ENCODE measurements around the gene HIF1AN. TPM values are rescaled to one million over a fixed set of nuclear protein-coding genes. Genes with fewer than 3 reads are reported as not detected.
"Not testable (repeated sequence)": the region's sequence is repeated elsewhere in the genome, so short reads cannot be mapped to it uniquely, and the experiment has no call there.

Gene HIF1AN
- total RNA-seq, 2 donors from 2014 or later: 51.8 to 58.8 TPM

GRCh38 chr10:100569687-100570481 lies 34.1 kb downstream of the HIF1AN start:
- no peaks in the 10 kb centered on the region for H3K36me3 Mint-ChIP-seq (ENCODE audit: low read depth)
- peak overlapping the region; percentile 77 for H3K4me3 ChIP-seq (ENCODE audit: low read length)
- peaks cover 52% of the 10 kb centered on the region for H3K27me3 ChIP-seq (ENCODE audit: control insufficient read depth, insufficient read depth, low read length, poor library complexity, severe bottlenecking)

GRCh38 chr10:100570506-100570905 lies 34.8 kb downstream of the HIF1AN start:
- Histone ChIP-seq H3K36me3 (ENCODE audit: control insufficient read depth, insufficient read depth, low read length) (no peaks in the 10 kb centered on the region), H3K27ac (ENCODE audit: low read depth, low read length) (no peak overlapping the region), H3K9ac (ENCODE audit: extremely low read depth, low read length, poor library complexity, severe bottlenecking) (no peak overlapping the region), H3K4me1 (ENCODE audit: control insufficient read depth, insufficient read depth, low read length) (no peaks in the 10 kb centered on the region), H3K9me3 (ENCODE audit: control insufficient read depth, low read length) (no peaks in the 10 kb centered on the region), H3K4me3 (ENCODE audit: low read length) (peak overlapping the region; percentile 77), H3K27me3 (ENCODE audit: control insufficient read depth, insufficient read depth, low read length, poor library complexity, severe bottlenecking) (peaks cover 52% of the 10 kb centered on the region)
- TF ChIP-seq CTCF (conservative IDR thresholded peaks at IDR 0.05): no peak
- Mint-ChIP-seq H3K27ac (no peak overlapping the region), H3K4me3 (no peak overlapping the region), H3K9me3 (no peaks in the 10 kb centered on the region), H3K27me3 (ENCODE audit: insufficient read depth) (peaks cover 27% of the 10 kb centered on the region), H3K4me1 (no peaks in the 10 kb centered on the region), H3K36me3 (ENCODE audit: low read depth) (no peaks in the 10 kb centered on the region)
- WGBS, 2 experiments (ENCODE audit: insufficient coverage in 1 of 2, insufficient read length in 1 of 2): 80 to 100% methylated on average over 1 to 8 of the region's 8 CpGs
- DNase-seq: no peak

More at GRCh38 chr10:100569687-100570481, 34.1 kb downstream of the HIF1AN start:
- Mint-ChIP-seq H3K27me3 (ENCODE audit: insufficient read depth) (peaks cover 21% of the 10 kb centered on the region), H3K4me1 (peaks cover 2% of the 10 kb centered on the region), H3K9me3 (no peaks in the 10 kb centered on the region), H3K4me3 (no peak overlapping the region), H3K27ac (no peak overlapping the region)
- Histone ChIP-seq H3K27ac (ENCODE audit: low read depth, low read length) (no peak overlapping the region), H3K36me3 (ENCODE audit: control insufficient read depth, insufficient read depth, low read length) (no peaks in the 10 kb centered on the region), H3K9ac (ENCODE audit: extremely low read depth, low read length, poor library complexity, severe bottlenecking) (no peak overlapping the region), H3K9me3 (ENCODE audit: control insufficient read depth, low read length) (no peaks in the 10 kb centered on the region), H3K4me1 (ENCODE audit: control insufficient read depth, insufficient read depth, low read length) (no peaks in the 10 kb centered on the region)
- WGBS, 2 experiments (ENCODE audit: insufficient coverage in 1 of 2, insufficient read length in 1 of 2): 24 to 34% methylated on average over 8 to 28 of the region's 28 CpGs
- peak; percentile 80 for DNase-seq
- TF ChIP-seq CTCF (conservative IDR thresholded peaks at IDR 0.05): peak; percentile 74

- H3K27me3 ChIP-seq (ENCODE audit: control insufficient read depth, insufficient read depth, low read length, poor library complexity, severe bottlenecking): peaks cover 52% of the 10 kb centered on the region
- TF ChIP-seq CTCF (conservative IDR thresholded peaks at IDR 0.05): no peak
- H3K27ac ChIP-seq (ENCODE audit: low read depth, low read length): no peak overlapping the region
- no peaks in the 10 kb centered on the region for H3K36me3 ChIP-seq (ENCODE audit: control insufficient read depth, insufficient read depth, low read length)
- H3K9ac ChIP-seq (ENCODE audit: extremely low read depth, low read length, poor library complexity, severe bottlenecking): no peak overlapping the region
- Mint-ChIP-seq H3K27me3 (ENCODE audit: insufficient read depth) (peaks cover 35% of the 10 kb centered on the region), H3K36me3 (ENCODE audit: low read depth) (no peaks in the 10 kb centered on the region), H3K4me3 (no peak overlapping the region), H3K27ac (no peak overlapping the region), H3K9me3 (no peaks in the 10 kb centered on the region), H3K4me1 (no peaks in the 10 kb centered on the region)
- H3K4me1 ChIP-seq (ENCODE audit: control insufficient read depth, insufficient read depth, low read length): no peaks in the 10 kb centered on the region
- 84 to 90% methylated on average over 9 to 23 of the region's 24 CpGs for WGBS, 2 experiments (ENCODE audit: insufficient coverage in 1 of 2, insufficient read length in 1 of 2)
- no peak overlapping the region for H3K4me3 ChIP-seq (ENCODE audit: low read length)
- no peaks in the 10 kb centered on the region for H3K9me3 ChIP-seq (ENCODE audit: control insufficient read depth, low read length)
- DNase-seq: no peak
Measured at GRCh38 chr10:100571084-100571856, 35.5 kb downstream of the HIF1AN start.

- not testable (repeated sequence) for H3K4me3 Mint-ChIP-seq; H3K27ac ChIP-seq (ENCODE audit: low read depth, low read length); H3K4me3 ChIP-seq (ENCODE audit: low read length); H3K9me3 Mint-ChIP-seq; H3K27ac Mint-ChIP-seq; H3K36me3 Mint-ChIP-seq (ENCODE audit: low read depth); H3K4me1 Mint-ChIP-seq; H3K9ac ChIP-seq (ENCODE audit: extremely low read depth, low read length, poor library complexity, severe bottlenecking); H3K36me3 ChIP-seq (ENCODE audit: control insufficient read depth, insufficient read depth, low read length); H3K4me1 ChIP-seq (ENCODE audit: control insufficient read depth, insufficient read depth, low read length); H3K9me3 ChIP-seq (ENCODE audit: control insufficient read depth, low read length); DNase-seq
- peaks cover 72% of the 10 kb centered on the region for H3K27me3 Mint-ChIP-seq (ENCODE audit: insufficient read depth)
- WGBS, 2 experiments (ENCODE audit: insufficient coverage in 1 of 2, insufficient read length in 1 of 2): 79 to 100% methylated on average over 1 to 7 of the region's 7 CpGs
- H3K27me3 ChIP-seq (ENCODE audit: control insufficient read depth, insufficient read depth, low read length, poor library complexity, severe bottlenecking): peaks cover 57% of the 10 kb centered on the region
Measured at GRCh38 chr10:100575146-100575545, 39.4 kb downstream of the HIF1AN start.

All from endodermal cell (in vitro differentiated cells).